Colonic mucosa (tissue), 4 donors: Measurements from ENCODE around the gene DPYSL3. TPM values are rescaled to one million over a fixed set of nuclear protein-coding genes. Genes with fewer than 3 reads are reported as not detected.
"Not testable (repeated sequence)": the region's sequence is repeated elsewhere in the genome, so short reads cannot be mapped to it uniquely, and the experiment has no call there.

Experiments used
- DNase-seq: peaks from one replicate; pipeline ENCODE4 v3.0.0-alpha.2; 2020
- H3K27ac ChIP-seq: fragments of 200-600 bp; one replicate; pipeline ENCODE4 v1.8.0; 2021
- H3K27me3 ChIP-seq: fragments of 200-600 bp; one replicate; pipeline ENCODE4 v1.8.0; 2021
- H3K36me3 ChIP-seq: fragments of 200-600 bp; one replicate; pipeline ENCODE4 v1.8.0; 2021
- H3K4me1 ChIP-seq: fragments of 200-600 bp; one replicate; pipeline ENCODE4 v1.8.0; 2021; ENCODE audit warnings: mild to moderate bottlenecking
- H3K4me3 ChIP-seq: fragments of 200-600 bp; one replicate; pipeline ENCODE4 v1.8.0; 2021
- H3K9ac ChIP-seq, 2 donors: one replicate each; pipeline ENCODE4 v1.7.0; 2013; ENCODE audit warnings: control low read depth in 2 of 2, low read depth in 2 of 2, low read length in 2 of 2
- H3K9me3 ChIP-seq: fragments of 200-600 bp; one replicate; pipeline ENCODE4 v1.8.0; 2021
- intact Hi-C: fragments of 100-400 bp; cut with DNase I; formaldehyde crosslinking; loops from one replicate; pipeline ENCODE4 v1.14.1; 2022
- total RNA-seq, 2 donors: library from RNA; stranded (reverse); fragmentation: NEBNext Ultra II Directional in 1 of 2; extraction: Animal tissue kit (Norgen Biotek cat#: 25700) in 1 of 2; gene quantifications; one replicate each; pipeline ENCODE4 v1.2.1, GENCODE V29; 2021
- TF ChIP-seq, protein P1 (sequence below): fragments of 200-600 bp; IDR thresholded peaks from one replicate; pipeline ENCODE4 v1.8.0; 2022; ENCODE audit warnings: antibody characterized with exemption, mild to moderate bottlenecking
- donor health status: healthy.
- donor health status: DM: no; HTN: no; CAD: no.
- donor health status: DM: no; HTN: no; CAD: no.

DPYSL3 gene
- total RNA-seq = 10 to 100 TPM in 1 of 2 donors, 1 to 10 TPM in 1; 8.8 to 32.2 TPM

GRCh38 chr5:147509710-147510651, at the start of gene DPYSL3:
DPYSL3 (minus strand) TSS chr5:147510068; CDS start chr5:147509858, 210 bp downstream.
- Histone ChIP-seq H3K36me3 (no peaks in the 10 kb centered on the region), H3K4me3 (peak within 1 kb of the TSS; percentile 47), H3K9me3 (no peaks in the 10 kb centered on the region), H3K27me3 (peaks cover 7% of the 10 kb centered on the region), H3K27ac (peak within 1 kb of the TSS; percentile 71), H3K4me1 (no peaks in the 10 kb centered on the region), H3K9ac (peak within 1 kb of the TSS; percentile 49 to 83)
- peak; percentile 51 for DNase-seq
- TF ChIP-seq, protein P1, sequence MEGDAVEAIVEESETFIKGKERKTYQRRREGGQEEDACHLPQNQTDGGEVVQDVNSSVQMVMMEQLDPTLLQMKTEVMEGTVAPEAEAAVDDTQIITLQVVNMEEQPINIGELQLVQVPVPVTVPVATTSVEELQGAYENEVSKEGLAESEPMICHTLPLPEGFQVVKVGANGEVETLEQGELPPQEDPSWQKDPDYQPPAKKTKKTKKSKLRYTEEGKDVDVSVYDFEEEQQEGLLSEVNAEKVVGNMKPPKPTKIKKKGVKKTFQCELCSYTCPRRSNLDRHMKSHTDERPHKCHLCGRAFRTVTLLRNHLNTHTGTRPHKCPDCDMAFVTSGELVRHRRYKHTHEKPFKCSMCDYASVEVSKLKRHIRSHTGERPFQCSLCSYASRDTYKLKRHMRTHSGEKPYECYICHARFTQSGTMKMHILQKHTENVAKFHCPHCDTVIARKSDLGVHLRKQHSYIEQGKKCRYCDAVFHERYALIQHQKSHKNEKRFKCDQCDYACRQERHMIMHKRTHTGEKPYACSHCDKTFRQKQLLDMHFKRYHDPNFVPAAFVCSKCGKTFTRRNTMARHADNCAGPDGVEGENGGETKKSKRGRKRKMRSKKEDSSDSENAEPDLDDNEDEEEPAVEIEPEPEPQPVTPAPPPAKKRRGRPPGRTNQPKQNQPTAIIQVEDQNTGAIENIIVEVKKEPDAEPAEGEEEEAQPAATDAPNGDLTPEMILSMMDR = no peak
- intact Hi-C loops = no loop called here

DNA sequence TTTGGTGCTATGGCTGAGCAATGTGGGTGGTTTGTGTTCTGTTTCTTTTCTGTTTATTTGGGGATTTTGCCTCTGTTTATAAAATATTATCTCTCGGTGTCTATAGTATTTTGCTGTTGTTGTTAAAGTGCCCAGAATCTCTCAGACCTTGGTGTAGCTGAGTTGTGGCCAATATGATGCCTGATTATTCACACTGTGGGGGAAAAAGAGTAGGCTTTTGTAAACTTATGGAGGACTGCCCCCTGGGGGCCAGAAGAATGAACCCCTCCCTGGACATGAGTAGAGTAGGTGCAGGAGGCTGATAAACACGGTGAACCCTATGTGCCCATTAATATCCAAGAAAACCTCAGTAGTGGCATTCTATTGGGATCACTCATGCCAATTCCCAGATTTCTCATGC, 49.0 kb upstream of the DPYSL3 start:
- DNase-seq = peak; percentile 27
- H3K4me3 ChIP-seq = no peak overlapping the region
- no peaks in the 10 kb centered on the region for H3K9me3 ChIP-seq
- no peaks in the 10 kb centered on the region for H3K4me1 ChIP-seq
- no peak overlapping the region for H3K27ac ChIP-seq
- no peak overlapping the region for H3K9ac ChIP-seq
- intact Hi-C loops = loop anchor here (5.0 kb wide), 1 partner anchor 97 kb away; no protein-coding TSS in a partner anchor
- H3K27me3 ChIP-seq = no peaks in the 10 kb centered on the region
- H3K36me3 ChIP-seq = no peaks in the 10 kb centered on the region
- TF ChIP-seq, protein P1 = peak; percentile 16

DNA sequence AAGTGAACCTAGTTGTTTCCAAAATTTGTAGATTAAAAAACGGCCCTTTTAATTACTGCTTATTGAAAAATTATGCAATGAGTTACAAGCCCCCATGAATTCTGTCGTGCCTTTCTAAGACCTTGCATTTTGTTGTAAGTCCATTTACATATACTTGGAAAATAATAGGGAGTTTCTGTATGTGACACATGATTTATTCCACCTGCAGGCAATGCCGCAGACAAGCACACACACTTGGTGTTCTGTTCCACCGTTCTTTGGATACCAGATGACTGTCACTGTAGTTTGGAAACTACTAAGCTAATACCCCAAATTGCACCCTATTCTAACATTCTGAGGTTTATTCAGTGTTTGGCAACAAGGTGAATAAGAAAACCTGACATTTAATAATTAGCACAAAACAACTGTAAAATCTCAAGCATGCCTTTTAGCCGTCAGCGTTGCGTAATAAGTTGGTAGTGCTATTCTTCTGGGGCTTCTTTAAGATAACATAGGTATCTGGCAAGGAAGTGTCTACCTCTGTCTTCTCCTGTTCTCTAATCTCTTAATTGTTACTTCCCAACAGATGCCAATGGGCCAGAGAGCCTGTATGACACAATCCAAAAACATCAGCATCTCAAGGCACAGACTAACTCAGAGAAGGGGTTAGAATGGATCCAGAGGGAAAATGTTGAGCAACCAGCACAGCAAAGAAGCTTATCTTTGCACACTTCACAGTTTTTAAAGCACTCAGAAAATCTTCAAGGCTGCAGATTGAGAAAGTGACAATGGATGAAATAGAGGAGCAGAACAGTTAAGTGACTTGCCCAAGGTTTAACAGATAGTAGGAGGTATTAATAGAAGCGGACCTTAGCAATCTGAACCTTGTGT, 48.2 kb upstream of the DPYSL3 start:
- no peak overlapping the region for H3K27ac ChIP-seq
- no peak overlapping the region for H3K9ac ChIP-seq
- DNase-seq = no peak
- TF ChIP-seq, protein P1 = no peak
- H3K4me3 ChIP-seq = no peak overlapping the region
- no peaks in the 10 kb centered on the region for H3K4me1 ChIP-seq
- no peaks in the 10 kb centered on the region for H3K9me3 ChIP-seq
- intact Hi-C loops = loop anchor here (5.0 kb wide), 1 partner anchor 96 kb away; no protein-coding TSS in a partner anchor
- no peaks in the 10 kb centered on the region for H3K36me3 ChIP-seq
- no peaks in the 10 kb centered on the region for H3K27me3 ChIP-seq

DNA sequence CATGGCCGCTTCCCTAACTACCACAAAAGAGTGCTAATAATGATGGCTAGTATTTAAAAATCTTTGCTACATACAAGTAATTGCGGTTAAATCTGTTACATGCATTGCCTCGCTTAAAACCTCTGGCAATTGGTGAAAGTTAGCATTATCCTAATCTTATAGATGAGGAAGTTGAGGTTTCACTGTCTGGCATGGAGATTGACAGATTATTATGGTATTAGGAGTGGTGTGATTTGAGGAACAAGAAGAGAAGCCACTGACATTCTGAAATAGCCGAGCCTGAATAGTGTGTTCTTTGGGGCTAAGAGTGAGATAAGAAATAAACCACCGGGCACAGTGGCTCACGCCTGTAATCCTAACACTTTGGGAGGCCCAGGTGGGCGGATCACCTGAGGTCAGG, 45.3 kb upstream of the DPYSL3 start:
- Histone ChIP-seq H3K4me1 (no peaks in the 10 kb centered on the region), H3K27ac (peak overlapping the region; percentile 18), H3K4me3 (no peak overlapping the region), H3K27me3 (no peaks in the 10 kb centered on the region), H3K9ac (no peak overlapping the region), H3K9me3 (no peaks in the 10 kb centered on the region), H3K36me3 (no peaks in the 10 kb centered on the region)
- intact Hi-C loops = loop anchor here (5.0 kb wide), 1 partner anchor 93 kb away; no protein-coding TSS in a partner anchor
- TF ChIP-seq, protein P1 = no peak
- DNase-seq = no peak

GRCh38 chr5:147554261-147554817, 44.5 kb upstream of the DPYSL3 start:
- Histone ChIP-seq H3K4me3 (no peak overlapping the region), H3K4me1 (no peaks in the 10 kb centered on the region), H3K9me3 (no peaks in the 10 kb centered on the region), H3K9ac (no peak overlapping the region), H3K27ac (peak overlapping the region; percentile 18), H3K36me3 (no peaks in the 10 kb centered on the region), H3K27me3 (no peaks in the 10 kb centered on the region)
- DNase-seq = no peak
- TF ChIP-seq, protein P1 = no peak
- intact Hi-C loops = no loop called here

- H3K36me3 ChIP-seq, H3K27me3 ChIP-seq, DNase-seq, H3K4me1 ChIP-seq, H3K9me3 ChIP-seq, intact Hi-C loops, H3K9ac ChIP-seq, H3K4me3 ChIP-seq: not testable (repeated sequence)
- H3K27ac ChIP-seq = peak overlapping the region; percentile 18
These were observed 43.9 kb upstream of the DPYSL3 start for GRCh38 chr5:147553817-147554216.
